H1 (cell line): ENCODE data around the gene SUZ12. TPM values are rescaled to one million over a fixed set of nuclear protein-coding genes. Genes with fewer than 3 reads are reported as not detected.

Source experiments
- CTCF ChIA-PET: fragments of 300-600 bp; sonication (Branson Sonifier 250); formaldehyde crosslinking; loops from one replicate; lab custom pipeline; 2021; ENCODE audit not compliant: partially characterized antibody; lab: Charles Lee
- POLR2A ChIA-PET: fragments of 300-600 bp; sonication (Branson Sonifier 250); formaldehyde crosslinking; loops from one replicate; lab custom pipeline; 2021; ENCODE audit warnings: inconsistent platforms; ENCODE audit not compliant: partially characterized antibody; lab: Charles Lee
- DNase-seq, 2 experiments: peaks; one replicate each; pipeline versions ENCODE4 v3.0.0 to v3.0.0-alpha.2; 2010 to 2022; ENCODE audit warnings: low spot score in 2 of 2, low read depth in 1 of 2, mixed read lengths in 1 of 2
- FAIRE-seq: peaks from 2 replicates; lab custom pipeline; 2011; peaks lifted over from hg19 to GRCh38; lab: Jason Lieb, UNC
- H2AFZ ChIP-seq: 2 replicates; pipeline ENCODE4 v1.8.1; 2012; ENCODE audit warnings: low read length, inconsistent platforms
- H2AK5ac ChIP-seq: 2 replicates; pipeline ENCODE4 v1.6.1; 2013; ENCODE audit warnings: low read depth, low read length
- H2BK120ac ChIP-seq: replicated peaks from 2 replicates; pipeline ENCODE3; 2013; ENCODE audit warnings: low read depth, low read length, inconsistent platforms
- H2BK12ac ChIP-seq: 2 replicates; pipeline ENCODE4 v1.6.1; 2013; ENCODE audit warnings: low read depth, low read length
- H2BK15ac ChIP-seq: 2 replicates; pipeline ENCODE4 v1.6.1; 2013; ENCODE audit warnings: low read length
- H2BK20ac ChIP-seq: 2 replicates; pipeline ENCODE4 v1.6.1; 2013; ENCODE audit warnings: low read length
- H2BK5ac ChIP-seq: 2 replicates; pipeline ENCODE4 v1.6.1; 2013; ENCODE audit warnings: low read depth, low read length
- H3K14ac ChIP-seq: 2 replicates; pipeline ENCODE4 v1.6.1; 2013; ENCODE audit warnings: inconsistent platforms; ENCODE audit not compliant: insufficient read length
- H3K18ac ChIP-seq: 2 replicates; pipeline ENCODE4 v1.6.1; 2013; ENCODE audit warnings: low read length; ENCODE audit errors: extremely low read depth
- H3K23ac ChIP-seq: 2 replicates; pipeline ENCODE4 v1.6.1; 2013; ENCODE audit warnings: inconsistent platforms; ENCODE audit not compliant: insufficient read length
- H3K23me2 ChIP-seq: 2 replicates; pipeline ENCODE4 v1.6.1; 2013; ENCODE audit warnings: low read depth, low read length
- H3K27ac ChIP-seq: 2 replicates; pipeline ENCODE4 v1.6.1; 2011; ENCODE audit warnings: low read depth, low read length, inconsistent platforms
- H3K27me3 ChIP-seq, 4 experiments: replicated peaks in 1 of 4; 1 replicate in 1 of 4; 2 replicates in 3 of 4; pipeline versions ENCODE4 v1.6.1 to v1.8.1; 2011 to 2013; ENCODE audit warnings: low read length in 3 of 4, mild to moderate bottlenecking in 3 of 4, inconsistent platforms in 2 of 4, mixed read lengths in 2 of 4, moderate library complexity in 1 of 4; ENCODE audit not compliant: control insufficient read depth in 3 of 4, insufficient read depth in 3 of 4; ENCODE audit errors: extremely low read depth in 1 of 4
- H3K36me3 ChIP-seq, 4 experiments: 2 replicates each; pipeline versions ENCODE4 v1.6.1 to v1.8.1; 2011 to 2013; ENCODE audit warnings: mild to moderate bottlenecking in 4 of 4, low read length in 3 of 4, moderate library complexity in 2 of 4, control low read depth in 1 of 4, inconsistent platforms in 1 of 4; ENCODE audit not compliant: insufficient read depth in 4 of 4, control insufficient read depth in 2 of 4
- H3K4ac ChIP-seq: replicated peaks from 2 replicates; pipeline ENCODE3; 2013; ENCODE audit warnings: low read length, low read depth, mixed read lengths, inconsistent platforms; ENCODE audit not compliant: insufficient read length
- H3K4me1 ChIP-seq, 4 experiments: replicated peaks in 1 of 4; 1 replicate in 1 of 4; 2 replicates in 3 of 4; pipeline versions ENCODE4 v1.6.1 to v1.8.1; 2011 to 2013; ENCODE audit warnings: low read length in 3 of 4, inconsistent platforms in 2 of 4, mixed read lengths in 1 of 4; ENCODE audit not compliant: insufficient read depth in 4 of 4, control insufficient read depth in 3 of 4
- H3K4me2 ChIP-seq, 2 experiments: 2 replicates each; pipeline versions ENCODE4 v1.6.1 to v1.8.1; 2011 to 2013; ENCODE audit warnings: low read depth in 2 of 2, low read length in 2 of 2, control low read depth in 1 of 2, inconsistent platforms in 1 of 2, mild to moderate bottlenecking in 1 of 2; ENCODE audit not compliant: insufficient read depth in 1 of 2
- H3K4me3 ChIP-seq, 4 experiments: fragments of 200-600, 300-600 bp in 1 of 4; sonication (generic), shearing (Covaris generic), sonication (Bioruptor Twin) in 1 of 4; 2 replicates each; pipeline versions ENCODE4 v1.5.1 to v1.8.1; 2011 to 2016; ENCODE audit warnings: low read length in 4 of 4, low read depth in 3 of 4, control low read depth in 2 of 4, inconsistent platforms in 2 of 4, mild to moderate bottlenecking in 2 of 4, mixed read lengths in 1 of 4, moderate library complexity in 1 of 4; ENCODE audit not compliant: insufficient read depth in 2 of 4; ENCODE audit errors: extremely low read depth in 1 of 4
- H3K56ac ChIP-seq: replicated peaks from 2 replicates; pipeline ENCODE3; 2013; ENCODE audit warnings: low read depth, mild to moderate bottlenecking, mixed read lengths, low read length, inconsistent platforms; ENCODE audit not compliant: insufficient read length
- H3K79me1 ChIP-seq: 2 replicates; pipeline ENCODE4 v1.6.1; 2013; ENCODE audit warnings: low read depth, low read length, control low read depth
- H3K79me2 ChIP-seq, 2 experiments: 2 replicates each; pipeline versions ENCODE4 v1.6.1 to v1.8.1; 2012 to 2013; ENCODE audit warnings: low read length in 2 of 2, mild to moderate bottlenecking in 2 of 2, inconsistent platforms in 1 of 2; ENCODE audit not compliant: insufficient read depth in 2 of 2, control insufficient read depth in 1 of 2
- H3K9ac ChIP-seq, 4 experiments: replicated peaks in 1 of 4; 1 replicate in 1 of 4; 2 replicates in 3 of 4; pipeline versions ENCODE4 v1.6.1 to v1.8.1; 2011 to 2013; ENCODE audit warnings: low read depth in 3 of 4, low read length in 3 of 4, control low read depth in 2 of 4, mild to moderate bottlenecking in 2 of 4, moderate library complexity in 2 of 4, inconsistent platforms in 1 of 4; ENCODE audit errors: extremely low read depth in 1 of 4
- H3K9me3 ChIP-seq, 2 experiments: 2 replicates each; pipeline versions ENCODE4 v1.6.1 to v1.8.1; 2012 to 2013; ENCODE audit warnings: mild to moderate bottlenecking in 2 of 2, moderate library complexity in 2 of 2, control low read depth in 1 of 2, inconsistent platforms in 1 of 2, low read depth in 1 of 2, low read length in 1 of 2, mixed read lengths in 1 of 2; ENCODE audit not compliant: insufficient read depth in 2 of 2
- H4K20me1 ChIP-seq, 2 experiments: replicated peaks in 1 of 2; 2 replicates each; pipeline versions ENCODE3 to v1.8.1; 2011 to 2013; ENCODE audit warnings: inconsistent platforms in 2 of 2, low read length in 2 of 2, mild to moderate bottlenecking in 1 of 2; ENCODE audit not compliant: insufficient read depth in 2 of 2, control insufficient read depth in 1 of 2
- H4K5ac ChIP-seq: 2 replicates; pipeline ENCODE4 v1.6.1; 2013; ENCODE audit warnings: low read length, low read depth, mixed read lengths, inconsistent platforms; ENCODE audit not compliant: insufficient read length
- H4K8ac ChIP-seq: 2 replicates; pipeline ENCODE4 v1.8.0; 2013; ENCODE audit warnings: mild to moderate bottlenecking, moderate library complexity, low read length, inconsistent platforms; ENCODE audit not compliant: insufficient read depth; ENCODE audit errors: extremely low read depth
- H4K91ac ChIP-seq: replicated peaks from 2 replicates; pipeline ENCODE3; 2013; ENCODE audit warnings: low read length, mixed read lengths, inconsistent platforms; ENCODE audit not compliant: insufficient read length
- CTBP2 ChIP-seq: IDR thresholded peaks from 2 replicates; pipeline ENCODE4 v1.7.0; 2011; ENCODE audit warnings: borderline replicate concordance, mild to moderate bottlenecking, moderate library complexity, mixed read lengths, low read length; ENCODE audit not compliant: insufficient read depth, insufficient read length
- EGR1 ChIP-seq: IDR thresholded peaks from 2 replicates; pipeline ENCODE4 v1.6.1; 2011; ENCODE audit warnings: low read depth, low read length, borderline replicate concordance
- HDAC2 ChIP-seq, 2 experiments: fragments of 300-600 bp in 1 of 2; sonication (generic) in 1 of 2; IDR thresholded peaks; 2 replicates each; pipeline ENCODE4 v1.6.1; 2011 to 2012; ENCODE audit warnings: low read depth in 2 of 2, low read length in 2 of 2, mild to moderate bottlenecking in 2 of 2, moderate library complexity in 2 of 2, borderline replicate concordance in 1 of 2, inconsistent platforms in 1 of 2
- HDAC6 ChIP-seq: IDR thresholded peaks from one replicate; pipeline ENCODE4 v1.7.1; 2012; ENCODE audit warnings: low read depth, mild to moderate bottlenecking, inconsistent platforms, low read length, moderate library complexity
- RBBP5 ChIP-seq: IDR thresholded peaks from 2 replicates; pipeline ENCODE4 v1.7.1; 2012; ENCODE audit warnings: low read depth, mild to moderate bottlenecking, inconsistent platforms, low read length, moderate library complexity, borderline replicate concordance
- SAP30 ChIP-seq: fragments of 300-600 bp; sonication (generic); IDR thresholded peaks from 2 replicates; pipeline ENCODE4 v1.7.1; 2012; ENCODE audit warnings: low read length, moderate library complexity, mild to moderate bottlenecking, inconsistent platforms; ENCODE audit not compliant: insufficient read depth, insufficient replicate concordance
- SUZ12 ChIP-seq: fragments of 200-600 bp; sonication (generic); IDR thresholded peaks from 2 replicates; pipeline ENCODE4 v1.6.1; 2012; ENCODE audit warnings: mild to moderate bottlenecking, inconsistent platforms, low read length, moderate library complexity, mixed read lengths
- TEAD4 ChIP-seq: IDR thresholded peaks from 2 replicates; pipeline ENCODE4 v1.6.1; 2012; ENCODE audit warnings: low read depth, low read length, inconsistent platforms, mixed read lengths
- USF2 ChIP-seq: IDR thresholded peaks from 2 replicates; pipeline ENCODE4 v1.6.1; 2011; ENCODE audit warnings: low read length, improper control_type of control experiment
- WGBS, 2 experiments: shearing (Covaris generic) in 1 of 2; methylation state at CpG; one replicate each; pipeline versions ENCODE4 v1.1.6 to v1.1.7; 2013 to 2015; ENCODE audit warnings: low lambda C conversion rate in 2 of 2, mixed read lengths in 2 of 2, inconsistent platforms in 1 of 2, low coverage in 1 of 2, missing lambda C conversion rate in 1 of 2; ENCODE audit not compliant: insufficient replicate concordance in 2 of 2, insufficient coverage in 1 of 2, insufficient read length in 1 of 2; ENCODE audit errors: extremely low coverage in 1 of 2, missing lambda C conversion rate in 1 of 2; 5-methylcytosine and 5-hydroxymethylcytosine counted together
- polyA plus RNA-seq, 7 experiments: library from polyadenylated mRNA; depleted of rRNA in 3 of 7; stranded (reverse) in 5 of 7; unstranded in 2 of 7; fragments of >200 nt in 5 of 7; fragments of 200-250 nt in 2 of 7; gene quantifications; 1 replicate in 5 of 7; 2 replicates in 1 of 7; 4 replicates in 1 of 7; pipeline versions ENCODE4 v1.2.1 to v1.2.3, GENCODE V29; 2011 to 2013; ENCODE audit warnings: missing spikeins in 2 of 7, mixed read lengths in 2 of 7
- total RNA-seq: library from RNA; stranded (reverse); fragmentation: NEBNext Ultra II Directional; extraction: Animal tissue kit (Norgen Biotek cat#: 25700); gene quantifications from 2 replicates; pipeline ENCODE4 v1.2.1, GENCODE V29; 2021

Gene SUZ12
- total and polyA plus RNA-seq, 2 of the 8 experiments (the other 6 are each of a cell fraction or from before 2014, with no cell fraction given) = 9.1 to 34.6 TPM

DNA sequence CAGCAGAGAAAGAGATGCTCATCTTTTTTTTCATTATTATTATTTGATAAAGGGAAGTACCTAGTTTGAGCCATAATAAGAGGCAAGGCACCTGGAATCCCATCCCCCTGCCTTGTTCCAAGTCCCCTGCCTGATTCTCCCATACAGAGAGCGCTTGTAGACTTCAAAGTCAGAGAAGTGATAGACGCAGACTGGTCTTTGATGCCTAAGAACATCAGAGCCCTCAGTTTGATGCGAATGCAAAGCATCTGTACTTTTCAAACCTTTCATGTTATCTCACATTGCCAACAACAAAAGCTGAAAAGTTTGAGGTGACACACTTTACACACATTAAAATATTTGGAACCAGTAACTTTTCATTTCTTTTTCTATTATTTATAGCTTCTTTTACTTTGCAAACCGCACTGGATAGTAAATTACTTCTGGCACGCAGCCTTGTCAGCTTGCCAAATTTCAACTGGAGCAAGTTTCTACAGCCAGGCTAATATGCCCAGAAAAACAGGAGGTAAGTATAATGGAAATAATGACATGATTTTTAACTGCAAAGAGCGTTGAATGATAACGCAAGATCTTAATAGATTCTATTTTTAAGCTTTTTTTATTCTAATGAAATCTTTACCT lies 29.4 kb upstream of the SUZ12 start:
- no peak overlapping the region for H2BK120ac ChIP-seq
- no peaks in the 10 kb centered on the region for H3K79me1 ChIP-seq
- H3K23me2 ChIP-seq = no peaks in the 10 kb centered on the region; the same call in 1 of the 2 replicates
- no peaks in the 10 kb centered on the region for H4K20me1 ChIP-seq
- no peaks in the 10 kb centered on the region for H3K79me2 ChIP-seq
- H3K4me2 ChIP-seq = no peak overlapping the region
- no peak overlapping the region for H3K18ac ChIP-seq
- H4K91ac ChIP-seq = no peak overlapping the region
- ChIA-PET POLR2A (interaction anchor here (0.5 to 1.2 kb wide), 3 partner anchors 11 to 24 kb away, joined by 3 read pairs; no protein-coding TSS in a partner anchor), CTCF (interaction anchor here (0.6 kb wide), 2 partner anchors 221 to 432 kb away, joined by 3 to 4 read pairs; no protein-coding TSS in a partner anchor)
- H3K9me3 ChIP-seq = no peaks in the 10 kb centered on the region
- no peak overlapping the region for H2AFZ ChIP-seq
- H2AK5ac ChIP-seq = no peak overlapping the region
- no peak overlapping the region for H3K4me3 ChIP-seq
- H3K14ac ChIP-seq = no peak overlapping the region
- no peak overlapping the region for H3K4ac ChIP-seq
- no peaks in the 10 kb centered on the region for H3K27me3 ChIP-seq
- no peak overlapping the region for H3K27ac ChIP-seq
- H4K5ac ChIP-seq = no peak overlapping the region
- H3K9ac ChIP-seq = no peak overlapping the region
- no peak overlapping the region for H2BK20ac ChIP-seq
- FAIRE-seq = no peak
- H3K36me3 ChIP-seq = no peaks in the 10 kb centered on the region
- H3K23ac ChIP-seq = no peak overlapping the region
- H2BK12ac ChIP-seq = no peak overlapping the region
- no peak overlapping the region for H3K56ac ChIP-seq
- H4K8ac ChIP-seq = no peak overlapping the region
- DNase-seq = no peak
- no peak overlapping the region for H2BK5ac ChIP-seq
- H2BK15ac ChIP-seq = no peak overlapping the region
- WGBS, 2 experiments = 92% methylated on average over 7 of the region's 7 CpGs; no CpG with 5 or more reads in 1 of the 2 experiments
- H3K4me1 ChIP-seq = no peaks in the 10 kb centered on the region
- no peak for TF ChIP-seq EGR1
- no peak for TF ChIP-seq HDAC6
- no peak for TF ChIP-seq TEAD4
- TF ChIP-seq CTBP2 = no peak
- no peak for TF ChIP-seq SAP30
- no peak for TF ChIP-seq SUZ12
- no peak for TF ChIP-seq RBBP5
- no peak for TF ChIP-seq HDAC2 (IDR thresholded peaks at IDR 0.05; ENCODE audit: borderline replicate concordance in 1 of 2, low read depth in 2 of 2, low read length in 2 of 2)
- no peak for TF ChIP-seq USF2
